ENCODE results near the gene SPOCK2. TPM values are rescaled to one million over a fixed set of nuclear protein-coding genes. Genes with fewer than 3 reads are reported as not detected.

Gene SPOCK2
- total and polyA plus RNA-seq, 2 of the 4 experiments (the other 2 are of a cell fraction): 0.02 TPM; not detected in 1

DNA sequence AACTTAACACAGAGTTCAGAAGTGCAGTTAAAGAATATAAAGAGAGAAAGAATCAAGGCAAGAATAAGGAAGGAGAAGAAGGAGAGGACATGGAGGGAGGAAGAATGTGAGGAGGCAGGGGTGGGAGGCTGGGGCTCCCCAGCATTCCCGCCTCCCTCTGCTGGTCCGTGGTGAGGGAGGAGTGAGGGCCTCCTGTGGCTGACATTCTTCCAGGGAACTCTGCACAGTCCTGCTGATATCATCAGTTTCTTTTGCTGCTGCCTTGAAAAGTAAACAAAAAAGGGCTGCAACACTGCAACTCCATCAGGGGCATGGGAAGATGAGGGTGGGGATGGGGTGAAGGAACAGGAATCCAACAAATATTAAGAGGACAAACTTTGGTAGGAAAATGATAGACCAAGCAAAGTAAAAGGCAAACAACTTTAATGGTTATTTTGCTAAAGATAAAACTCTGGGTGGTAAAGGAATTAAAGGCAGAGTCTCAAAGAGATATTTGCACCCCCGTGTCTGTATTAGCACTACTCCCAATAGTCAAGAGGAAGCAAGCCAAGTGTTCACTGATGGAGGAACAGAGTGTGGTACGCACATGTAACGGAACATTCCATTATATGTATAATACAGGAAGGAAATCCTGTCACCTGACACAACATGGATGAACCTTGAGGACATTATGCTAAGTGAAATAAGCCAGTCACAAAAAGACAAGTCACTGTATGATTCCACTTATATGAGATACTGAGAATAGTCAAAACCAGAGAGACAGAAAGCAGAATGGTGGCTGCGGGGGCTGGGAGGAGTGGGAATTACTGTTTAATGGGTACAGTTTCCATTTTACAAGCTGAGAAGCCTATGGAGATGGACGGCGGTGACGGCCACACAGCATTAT, 8.0 kb upstream of the SPOCK2 start:
- intact Hi-C loops (cut with micrococcal nuclease): no loop called here
- H2BK5ac ChIP-seq (ENCODE audit: low read depth, low read length, poor library complexity, severe bottlenecking): no peak overlapping the region
- dilution Hi-C loops (cut with HindIII; ENCODE audit: low sequenced_read_pairs, unreplicated experiment): no loop called here
- ATAC-seq (ENCODE audit: low read depth) (peak; percentile 72), DNase-seq (peak; percentile 71)
- H2BK15ac ChIP-seq (ENCODE audit: low read depth, low read length): no peak overlapping the region
- peaks cover 3% of the 10 kb centered on the region; the same call in 1 of the 2 replicates for H3K9me1 ChIP-seq (ENCODE audit: insufficient read depth, low read length)
- H3K27me3 ChIP-seq (ENCODE audit: control insufficient read depth, insufficient read depth, low read length): no peaks in the 10 kb centered on the region
- no TSS peak for BruUV-seq (replicated peaks)
- peaks cover 11% of the 10 kb centered on the region for H3K4me1 ChIP-seq (ENCODE audit: control insufficient read depth, insufficient read depth, low read length)
- H3K9ac ChIP-seq (ENCODE audit: low read depth, low read length): no peak overlapping the region
- no peak overlapping the region for H3K14ac ChIP-seq (replicated peaks; ENCODE audit: low read depth, low read length)
- no peak overlapping the region for H2BK120ac ChIP-seq (ENCODE audit: low read depth, low read length)
- TF ChIP-seq, protein P1, sequence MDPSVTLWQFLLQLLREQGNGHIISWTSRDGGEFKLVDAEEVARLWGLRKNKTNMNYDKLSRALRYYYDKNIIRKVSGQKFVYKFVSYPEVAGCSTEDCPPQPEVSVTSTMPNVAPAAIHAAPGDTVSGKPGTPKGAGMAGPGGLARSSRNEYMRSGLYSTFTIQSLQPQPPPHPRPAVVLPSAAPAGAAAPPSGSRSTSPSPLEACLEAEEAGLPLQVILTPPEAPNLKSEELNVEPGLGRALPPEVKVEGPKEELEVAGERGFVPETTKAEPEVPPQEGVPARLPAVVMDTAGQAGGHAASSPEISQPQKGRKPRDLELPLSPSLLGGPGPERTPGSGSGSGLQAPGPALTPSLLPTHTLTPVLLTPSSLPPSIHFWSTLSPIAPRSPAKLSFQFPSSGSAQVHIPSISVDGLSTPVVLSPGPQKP (IDR thresholded peaks at IDR 0.05; ENCODE audit: borderline replicate concordance, low read depth, low read length): no peak
- TF ChIP-seq MAFK (IDR thresholded peaks at IDR 0.05; ENCODE audit: low read depth, low read length): peak; percentile 72
- H4K5ac ChIP-seq (ENCODE audit: low read depth, low read length): no peak overlapping the region
- POLR2A ChIA-PET (ENCODE audit: unreplicated experiment): no interaction called here
- H2AFZ ChIP-seq (replicated peaks; ENCODE audit: low read length, poor library complexity): peak overlapping the region; percentile 28
- 0 out of 2 replicates have a peak, but pooled peaks cover 3% of the 10 kb centered on the region for H3K36me3 ChIP-seq (ENCODE audit: control insufficient read depth, insufficient read depth, low read length)
- no peak overlapping the region for H3K4me3 ChIP-seq (ENCODE audit: insufficient read depth, low read depth, low read length)
- no peaks in the 10 kb centered on the region for H3K9me3 ChIP-seq (ENCODE audit: control insufficient read depth, insufficient read depth, low read length)
- 0 out of 2 replicates have a peak overlapping the region, but pooled peaks have one; percentile 13 for H4K91ac ChIP-seq (ENCODE audit: insufficient read depth, low read depth, low read length)
- H3K56ac ChIP-seq (ENCODE audit: extremely low read depth, insufficient read depth, low read length): no peak overlapping the region
- H4K20me1 ChIP-seq (ENCODE audit: insufficient read depth, low read length): peaks cover 10% of the 10 kb centered on the region; the same call in 1 of the 2 replicates
- no peak overlapping the region; a peak in 1 of 4 replicates for H4K8ac ChIP-seq (ENCODE audit: low read depth in 2 of 2, low read length in 2 of 2)
- H3K79me1 ChIP-seq (ENCODE audit: low read depth in 1 of 2, low read length in 2 of 2): no peaks in the 10 kb centered on the region
- in situ Hi-C loops (cut with MboI; ENCODE audit: low sequenced_read_pairs): no loop called here
- no peak overlapping the region for H2AK9ac ChIP-seq (replicated peaks; ENCODE audit: low read depth, low read length, poor library complexity)
- CTCF ChIA-PET: interaction anchor here (1.3 kb wide), 1 partner anchor 10 kb away, joined by 5 read pairs; no protein-coding TSS in a partner anchor
- H2BK20ac ChIP-seq (ENCODE audit: low read depth, low read length): no peak overlapping the region
- WGBS, 2 experiments (ENCODE audit: extremely low coverage in 2 of 2, insufficient read length in 1 of 2): 50% methylated on average over 2 of the region's 9 CpGs; no CpG with 5 or more reads in 1 of the 2 experiments
- no peak overlapping the region; the same call in 1 of the 2 replicates for H3K4ac ChIP-seq (ENCODE audit: low read depth, low read length)
- H3K23ac ChIP-seq (ENCODE audit: low read depth, low read length): no peak overlapping the region
- H3K4me2 ChIP-seq (ENCODE audit: low read depth, low read length): no peak overlapping the region
- H3K18ac ChIP-seq (ENCODE audit: low read depth, low read length): no peak overlapping the region
- no peak overlapping the region for H3K27ac ChIP-seq (ENCODE audit: insufficient read depth, low read length)
- H2AK5ac ChIP-seq (ENCODE audit: low read depth, low read length): 0 out of 2 replicates have a peak overlapping the region, but pooled peaks have one; percentile 61
